HL-60 (cell line): ENCODE data around the gene TNFSF13B.
A peak's percentile ranks its signal among the peaks of the same experiment; 100 is the strongest.

Experiments used
- DNase-seq, 2 experiments: peaks; one replicate each; pipeline ENCODE4 v3.0.0-alpha.2; 2010 to 2020; ENCODE audit warnings: low read depth in 1 of 2, low spot score in 1 of 2
- H3K27ac ChIP-seq: fragments of 250-450 bp; sonication (Bioruptor Pico); replicated peaks from 2 replicates; pipeline ENCODE4 v1.5.1; 2020; ENCODE audit warnings: mild to moderate bottlenecking, moderate library complexity
- H3K27me3 ChIP-seq: fragments of 250-450 bp; sonication (Bioruptor Pico); 2 replicates; pipeline ENCODE4 v1.5.1; 2021; ENCODE audit warnings: mild to moderate bottlenecking, moderate library complexity; ENCODE audit not compliant: insufficient read depth, poor library complexity, severe bottlenecking
- H3K4me3 ChIP-seq: replicated peaks from 2 replicates; pipeline ENCODE4 v1.5.1; 2011; ENCODE audit warnings: mild to moderate bottlenecking, control low read depth, low read length; ENCODE audit not compliant: insufficient read depth
- CTCF ChIP-seq: IDR thresholded peaks from one replicate; pipeline ENCODE4 v1.5.1; 2011; ENCODE audit warnings: low read length, control low read depth, inconsistent platforms; ENCODE audit not compliant: insufficient read depth
- GABPA ChIP-seq: IDR thresholded peaks from 2 replicates; pipeline ENCODE4 v1.6.1; 2012; ENCODE audit warnings: low read depth
- POLR2AphosphoS5 ChIP-seq: IDR thresholded peaks from 2 replicates; pipeline ENCODE4 v1.6.1; 2012; ENCODE audit warnings: low read depth
- SPI1 ChIP-seq: IDR thresholded peaks from 2 replicates; pipeline ENCODE4 v1.6.1; 2012; ENCODE audit warnings: low read depth, mild to moderate bottlenecking, borderline replicate concordance
- TF ChIP-seq, protein P1 (sequence below): IDR thresholded peaks from 2 replicates; pipeline ENCODE4 v1.6.1; 2012; ENCODE audit warnings: low read depth; ENCODE audit not compliant: insufficient replicate concordance

The TNFSF13B gene

GRCh38 chr13:108225440-108225839, 44.1 kb upstream of the TNFSF13B start:
- Histone ChIP-seq H3K27me3 (no peaks in the 10 kb centered on the region), H3K4me3 (no peak overlapping the region), H3K27ac (no peak overlapping the region)
- no peak for DNase-seq
- TF ChIP-seq POLR2AphosphoS5 (no peak), GABPA (no peak)

- H3K27ac ChIP-seq = no peak overlapping the region
- TF ChIP-seq SPI1 (no peak), GABPA (no peak), CTCF (no peak), POLR2AphosphoS5 (no peak)
- TF ChIP-seq, protein P1, sequence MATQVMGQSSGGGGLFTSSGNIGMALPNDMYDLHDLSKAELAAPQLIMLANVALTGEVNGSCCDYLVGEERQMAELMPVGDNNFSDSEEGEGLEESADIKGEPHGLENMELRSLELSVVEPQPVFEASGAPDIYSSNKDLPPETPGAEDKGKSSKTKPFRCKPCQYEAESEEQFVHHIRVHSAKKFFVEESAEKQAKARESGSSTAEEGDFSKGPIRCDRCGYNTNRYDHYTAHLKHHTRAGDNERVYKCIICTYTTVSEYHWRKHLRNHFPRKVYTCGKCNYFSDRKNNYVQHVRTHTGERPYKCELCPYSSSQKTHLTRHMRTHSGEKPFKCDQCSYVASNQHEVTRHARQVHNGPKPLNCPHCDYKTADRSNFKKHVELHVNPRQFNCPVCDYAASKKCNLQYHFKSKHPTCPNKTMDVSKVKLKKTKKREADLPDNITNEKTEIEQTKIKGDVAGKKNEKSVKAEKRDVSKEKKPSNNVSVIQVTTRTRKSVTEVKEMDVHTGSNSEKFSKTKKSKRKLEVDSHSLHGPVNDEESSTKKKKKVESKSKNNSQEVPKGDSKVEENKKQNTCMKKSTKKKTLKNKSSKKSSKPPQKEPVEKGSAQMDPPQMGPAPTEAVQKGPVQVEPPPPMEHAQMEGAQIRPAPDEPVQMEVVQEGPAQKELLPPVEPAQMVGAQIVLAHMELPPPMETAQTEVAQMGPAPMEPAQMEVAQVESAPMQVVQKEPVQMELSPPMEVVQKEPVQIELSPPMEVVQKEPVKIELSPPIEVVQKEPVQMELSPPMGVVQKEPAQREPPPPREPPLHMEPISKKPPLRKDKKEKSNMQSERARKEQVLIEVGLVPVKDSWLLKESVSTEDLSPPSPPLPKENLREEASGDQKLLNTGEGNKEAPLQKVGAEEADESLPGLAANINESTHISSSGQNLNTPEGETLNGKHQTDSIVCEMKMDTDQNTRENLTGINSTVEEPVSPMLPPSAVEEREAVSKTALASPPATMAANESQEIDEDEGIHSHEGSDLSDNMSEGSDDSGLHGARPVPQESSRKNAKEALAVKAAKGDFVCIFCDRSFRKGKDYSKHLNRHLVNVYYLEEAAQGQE = no peak
- H3K27me3 ChIP-seq = no peaks in the 10 kb centered on the region
- H3K4me3 ChIP-seq = no peak overlapping the region
- no peak for DNase-seq
Measured at GRCh38 chr13:108226184-108226583, 43.3 kb upstream of the TNFSF13B start.

DNA sequence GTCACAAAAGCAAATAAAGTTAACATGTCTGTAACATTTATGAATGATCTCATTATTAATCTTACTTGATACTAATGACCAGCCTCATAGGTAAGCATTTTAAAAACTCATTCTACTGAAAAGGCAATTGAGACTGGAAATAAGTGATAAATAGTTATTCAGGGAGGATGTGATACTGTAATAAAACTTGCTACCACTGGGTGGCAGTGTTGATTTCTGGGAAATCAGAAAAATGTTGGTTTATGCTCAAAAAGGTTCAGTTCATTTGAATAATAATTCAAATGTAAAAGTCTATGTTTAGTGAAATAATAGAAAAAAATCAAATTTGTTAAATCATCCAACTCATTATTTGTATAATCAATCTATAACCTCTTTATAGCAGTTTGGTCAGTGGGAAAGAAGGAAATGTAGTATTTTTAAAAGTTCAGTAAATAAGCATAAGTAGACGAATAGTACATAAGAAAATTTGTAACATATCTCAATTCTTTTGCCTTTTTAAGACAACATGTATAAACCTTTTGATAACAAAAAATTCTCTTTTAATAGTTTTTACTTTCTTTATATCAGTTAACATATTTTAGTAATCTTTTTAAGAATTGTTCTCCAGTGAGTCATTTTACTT, 41.8 kb upstream of the TNFSF13B start:
- no peak overlapping the region for H3K4me3 ChIP-seq
- no peak overlapping the region for H3K27ac ChIP-seq
- TF ChIP-seq CTCF (peak; percentile 22), SPI1 (no peak)
- H3K27me3 ChIP-seq = no peaks in the 10 kb centered on the region
- DNase-seq = peak in 1 of 2 experiments; percentile 51

GRCh38 chr13:108230377-108230776, 39.1 kb upstream of the TNFSF13B start:
- TF ChIP-seq GABPA (no peak), POLR2AphosphoS5 (no peak), CTCF (no peak), SPI1 (no peak)
- TF ChIP-seq, protein P1 = no peak
- Histone ChIP-seq H3K27me3 (no peaks in the 10 kb centered on the region), H3K27ac (no peak overlapping the region), H3K4me3 (no peak overlapping the region)
- no peak for DNase-seq
